DND-41 (cell line): Measurements from ENCODE around the gene IL17F.

Source experiments
- EZH2 ChIP-seq: IDR thresholded peaks from 3 replicates; pipeline ENCODE4 v1.6.1; 2012; ENCODE audit warnings: borderline replicate concordance, low read depth, mild to moderate bottlenecking, moderate library complexity, low read length, inconsistent platforms; ENCODE audit not compliant: severe bottlenecking
- TF ChIP-seq, protein P1 (sequence below): IDR thresholded peaks from 2 replicates; pipeline ENCODE4 v1.5.1; 2012; ENCODE audit warnings: borderline replicate concordance, low read length, moderate library complexity, mild to moderate bottlenecking; ENCODE audit not compliant: poor library complexity, severe bottlenecking; ENCODE audit errors: extremely low read depth

DNA sequence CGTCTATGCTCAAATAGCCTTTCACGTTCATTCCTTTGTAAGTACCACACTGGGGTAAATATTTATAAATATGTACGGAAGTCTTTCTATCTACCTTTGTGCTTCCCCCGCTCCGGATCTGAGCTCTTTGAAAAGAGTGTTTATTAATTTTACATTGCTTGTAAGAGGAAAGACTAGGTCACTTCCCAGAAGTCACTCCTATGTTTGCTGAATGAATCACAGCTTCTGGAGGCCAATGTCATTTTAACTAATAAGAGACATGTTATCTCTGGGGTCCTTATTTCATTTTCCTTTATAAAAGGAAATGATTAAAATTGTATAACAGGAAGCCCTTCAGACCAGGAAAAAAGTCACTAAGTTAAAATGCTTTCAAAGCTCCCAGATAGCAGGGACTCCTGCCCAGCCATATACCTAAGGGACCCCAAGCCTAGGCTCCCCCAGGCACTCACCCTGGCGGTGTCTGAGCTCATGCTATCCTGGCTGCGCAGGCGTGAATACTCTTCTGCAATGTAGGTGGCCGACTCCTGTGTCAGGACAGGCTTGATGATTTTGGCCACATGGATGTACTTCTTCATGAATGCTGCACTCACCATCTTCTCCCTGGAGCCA is 27.7 kb upstream of the IL17F start:
- TF ChIP-seq, protein P1, sequence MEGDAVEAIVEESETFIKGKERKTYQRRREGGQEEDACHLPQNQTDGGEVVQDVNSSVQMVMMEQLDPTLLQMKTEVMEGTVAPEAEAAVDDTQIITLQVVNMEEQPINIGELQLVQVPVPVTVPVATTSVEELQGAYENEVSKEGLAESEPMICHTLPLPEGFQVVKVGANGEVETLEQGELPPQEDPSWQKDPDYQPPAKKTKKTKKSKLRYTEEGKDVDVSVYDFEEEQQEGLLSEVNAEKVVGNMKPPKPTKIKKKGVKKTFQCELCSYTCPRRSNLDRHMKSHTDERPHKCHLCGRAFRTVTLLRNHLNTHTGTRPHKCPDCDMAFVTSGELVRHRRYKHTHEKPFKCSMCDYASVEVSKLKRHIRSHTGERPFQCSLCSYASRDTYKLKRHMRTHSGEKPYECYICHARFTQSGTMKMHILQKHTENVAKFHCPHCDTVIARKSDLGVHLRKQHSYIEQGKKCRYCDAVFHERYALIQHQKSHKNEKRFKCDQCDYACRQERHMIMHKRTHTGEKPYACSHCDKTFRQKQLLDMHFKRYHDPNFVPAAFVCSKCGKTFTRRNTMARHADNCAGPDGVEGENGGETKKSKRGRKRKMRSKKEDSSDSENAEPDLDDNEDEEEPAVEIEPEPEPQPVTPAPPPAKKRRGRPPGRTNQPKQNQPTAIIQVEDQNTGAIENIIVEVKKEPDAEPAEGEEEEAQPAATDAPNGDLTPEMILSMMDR: no peak
- no peak for TF ChIP-seq EZH2
